Measurements from ENCODE around the gene ACOXL. TPM values are rescaled to one million over a fixed set of nuclear protein-coding genes. Genes with fewer than 3 reads are reported as not detected.

Gene ACOXL
- total RNA-seq, 1 donor from 2014 or later: not detected

DNA sequence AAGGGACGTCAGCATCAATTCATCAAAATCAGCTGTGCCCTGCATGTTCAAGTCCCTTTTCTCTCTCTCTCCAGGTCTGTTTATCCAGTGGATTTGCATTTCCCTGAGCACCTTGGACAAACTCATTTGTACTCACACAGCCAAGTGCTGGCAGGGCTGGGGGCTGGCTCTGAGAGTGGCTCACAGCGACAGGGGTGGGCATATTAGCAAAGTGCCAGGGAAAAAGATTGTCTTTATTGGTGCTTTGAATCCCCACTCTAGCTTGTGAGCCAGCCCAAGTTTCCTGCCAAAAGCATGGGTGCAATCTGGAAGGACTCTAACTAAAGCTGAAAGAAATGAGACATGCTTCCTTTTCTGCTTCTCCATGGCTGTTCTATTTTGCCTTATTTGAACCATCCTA is 56.6 kb downstream of the ACOXL start:
- no peaks in the 10 kb centered on the region for H3K4me1 ChIP-seq (ENCODE audit: control insufficient read depth in 3 of 3, insufficient read depth in 3 of 3, low read length in 3 of 3)
- H3K9ac ChIP-seq (ENCODE audit: low read depth in 1 of 3, low read length in 3 of 3): no peak overlapping the region
- H3K9me3 ChIP-seq (ENCODE audit: control insufficient read depth in 3 of 3, low read length in 3 of 3): no peaks in the 10 kb centered on the region
- no peak overlapping the region for H3K27ac ChIP-seq (ENCODE audit: low read depth, low read length)
- H3K36me3 ChIP-seq (ENCODE audit: control insufficient read depth in 3 of 3, insufficient read depth in 3 of 3, low read length in 3 of 3): no peaks in the 10 kb centered on the region
- peaks cover 0 to 8% (median 2%) of the 10 kb centered on the region in 3 donors for H3K27me3 ChIP-seq (ENCODE audit: control insufficient read depth in 3 of 3, insufficient read depth in 3 of 3, low read length in 3 of 3)
- no peak overlapping the region for H3K4me3 ChIP-seq (ENCODE audit: low read length in 3 of 3)

- H3K27me3 ChIP-seq (ENCODE audit: control insufficient read depth in 3 of 3, insufficient read depth in 3 of 3, low read length in 3 of 3): peaks cover 0 to 9% (median 2%) of the 10 kb centered on the region in 3 donors
- H3K4me3 ChIP-seq (ENCODE audit: low read length in 3 of 3): no peak overlapping the region
- H3K4me1 ChIP-seq (ENCODE audit: control insufficient read depth in 3 of 3, insufficient read depth in 3 of 3, low read length in 3 of 3): no peaks in the 10 kb centered on the region
- H3K36me3 ChIP-seq (ENCODE audit: control insufficient read depth in 3 of 3, insufficient read depth in 3 of 3, low read length in 3 of 3): no peaks in the 10 kb centered on the region
- no peak overlapping the region for H3K9ac ChIP-seq (ENCODE audit: low read depth in 1 of 3, low read length in 3 of 3)
- no peak overlapping the region for H3K27ac ChIP-seq (ENCODE audit: low read depth, low read length)
- H3K9me3 ChIP-seq (ENCODE audit: control insufficient read depth in 3 of 3, low read length in 3 of 3): no peaks in the 10 kb centered on the region
Observed at GRCh38 chr2:110789706-110790105, 57.3 kb downstream of the ACOXL start.

GRCh38 chr2:110790907-110791306 is 58.5 kb downstream of the ACOXL start:
- H3K9ac ChIP-seq (ENCODE audit: low read depth in 1 of 3, low read length in 3 of 3): no peak overlapping the region
- no peaks in the 10 kb centered on the region for H3K36me3 ChIP-seq (ENCODE audit: control insufficient read depth in 3 of 3, insufficient read depth in 3 of 3, low read length in 3 of 3)

DNA sequence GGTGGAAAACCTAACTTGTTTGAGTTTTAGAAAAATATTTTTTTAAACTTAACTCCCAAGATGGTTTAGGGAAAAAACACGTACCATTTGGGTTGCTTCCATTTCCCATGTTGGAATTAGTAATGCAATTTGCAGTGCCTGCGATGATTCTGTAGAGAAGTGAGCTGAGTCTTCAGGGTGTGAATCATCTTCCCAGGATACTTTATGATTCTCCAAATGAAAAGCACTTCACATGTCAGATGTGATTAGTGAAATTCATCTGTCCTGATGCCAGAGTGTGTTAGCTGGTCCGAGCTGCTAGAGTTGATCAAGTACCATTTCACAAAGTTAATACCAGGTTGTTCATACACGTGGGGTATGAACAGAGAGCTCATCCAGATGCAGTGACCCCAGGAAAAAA is 59.1 kb downstream of the ACOXL start:
- H3K4me3 ChIP-seq (ENCODE audit: low read length in 3 of 3): no peak overlapping the region
- H3K4me1 ChIP-seq (ENCODE audit: control insufficient read depth in 3 of 3, insufficient read depth in 3 of 3, low read length in 3 of 3): no peaks in the 10 kb centered on the region
- no peak overlapping the region for H3K9ac ChIP-seq (ENCODE audit: low read depth in 1 of 3, low read length in 3 of 3)
- no peaks in the 10 kb centered on the region for H3K36me3 ChIP-seq (ENCODE audit: control insufficient read depth in 3 of 3, insufficient read depth in 3 of 3, low read length in 3 of 3)
- no peak overlapping the region for H3K27ac ChIP-seq (ENCODE audit: low read depth, low read length)
- no peaks in the 10 kb centered on the region for H3K9me3 ChIP-seq (ENCODE audit: control insufficient read depth in 3 of 3, low read length in 3 of 3)
- peaks cover 0 to 13% (median 2%) of the 10 kb centered on the region in 3 donors for H3K27me3 ChIP-seq (ENCODE audit: control insufficient read depth in 3 of 3, insufficient read depth in 3 of 3, low read length in 3 of 3)

More at GRCh38 chr2:110790907-110791306, 58.5 kb downstream of the ACOXL start:
- Histone ChIP-seq H3K9me3 (ENCODE audit: control insufficient read depth in 3 of 3, low read length in 3 of 3) (no peaks in the 10 kb centered on the region), H3K4me1 (ENCODE audit: control insufficient read depth in 3 of 3, insufficient read depth in 3 of 3, low read length in 3 of 3) (no peaks in the 10 kb centered on the region), H3K4me3 (ENCODE audit: low read length in 3 of 3) (no peak overlapping the region), H3K27ac (ENCODE audit: low read depth, low read length) (no peak overlapping the region), H3K27me3 (ENCODE audit: control insufficient read depth in 3 of 3, insufficient read depth in 3 of 3, low read length in 3 of 3) (peaks cover 0 to 13% (median 2%) of the 10 kb centered on the region in 3 donors)

DNA sequence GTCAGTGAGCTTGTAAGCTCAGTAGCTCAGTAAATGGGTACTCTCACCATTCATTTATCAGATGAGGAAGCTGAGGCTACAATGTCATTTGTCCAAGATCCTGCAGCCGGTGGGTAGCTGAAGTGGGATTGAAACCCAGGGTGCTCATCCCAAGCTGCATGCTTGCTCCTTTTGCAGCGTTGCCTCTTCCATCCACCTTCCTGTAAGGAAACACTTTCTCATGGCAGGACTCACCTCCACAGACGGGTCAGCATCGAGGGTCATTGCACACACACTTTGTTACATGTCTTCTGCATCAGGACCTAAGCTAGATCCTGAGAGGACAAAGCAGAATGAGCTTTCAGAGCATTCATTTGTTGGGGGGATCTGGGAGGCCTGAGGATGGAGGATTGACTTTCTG is 60.7 kb downstream of the ACOXL start:
- peaks cover 0 to 13% (median 2%) of the 10 kb centered on the region in 3 donors for H3K27me3 ChIP-seq (ENCODE audit: control insufficient read depth in 3 of 3, insufficient read depth in 3 of 3, low read length in 3 of 3)
- no peaks in the 10 kb centered on the region for H3K36me3 ChIP-seq (ENCODE audit: control insufficient read depth in 3 of 3, insufficient read depth in 3 of 3, low read length in 3 of 3)
- H3K4me1 ChIP-seq (ENCODE audit: control insufficient read depth in 3 of 3, insufficient read depth in 3 of 3, low read length in 3 of 3): no peaks in the 10 kb centered on the region
- no peaks in the 10 kb centered on the region for H3K9me3 ChIP-seq (ENCODE audit: control insufficient read depth in 3 of 3, low read length in 3 of 3)
- no peak overlapping the region for H3K4me3 ChIP-seq (ENCODE audit: low read length in 3 of 3)
- no peak overlapping the region for H3K9ac ChIP-seq (ENCODE audit: low read depth in 1 of 3, low read length in 3 of 3)
- H3K27ac ChIP-seq (ENCODE audit: low read depth, low read length): no peak overlapping the region

DNA sequence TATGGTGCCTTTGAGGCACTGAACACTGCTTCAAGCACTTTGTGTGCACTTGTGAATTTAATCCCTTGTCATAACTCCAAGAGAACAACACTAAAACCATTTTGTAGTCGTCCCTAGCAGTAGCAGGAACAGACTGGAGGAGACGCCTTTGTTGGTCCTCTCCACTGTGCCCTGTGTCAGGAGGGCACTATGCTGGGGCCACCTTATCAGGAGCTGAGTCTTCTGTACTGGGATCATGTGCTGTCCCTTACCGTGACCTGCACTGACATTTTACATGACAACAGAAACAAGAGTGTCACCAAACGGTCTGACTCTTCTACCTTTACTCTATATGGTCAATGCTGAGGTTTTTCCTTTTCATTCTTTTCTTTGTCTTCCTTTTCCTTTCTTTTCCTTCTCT is 62.0 kb downstream of the ACOXL start:
- Histone ChIP-seq H3K27ac (ENCODE audit: low read depth, low read length) (no peak overlapping the region), H3K4me3 (ENCODE audit: low read length in 3 of 3) (no peak overlapping the region), H3K4me1 (ENCODE audit: control insufficient read depth in 3 of 3, insufficient read depth in 3 of 3, low read length in 3 of 3) (no peaks in the 10 kb centered on the region), H3K9me3 (ENCODE audit: control insufficient read depth in 3 of 3, low read length in 3 of 3) (no peaks in the 10 kb centered on the region), H3K27me3 (ENCODE audit: control insufficient read depth in 3 of 3, insufficient read depth in 3 of 3, low read length in 3 of 3) (peaks cover 0 to 13% (median 4%) of the 10 kb centered on the region in 3 donors), H3K9ac (ENCODE audit: low read depth in 1 of 3, low read length in 3 of 3) (no peak overlapping the region), H3K36me3 (ENCODE audit: control insufficient read depth in 3 of 3, insufficient read depth in 3 of 3, low read length in 3 of 3) (no peaks in the 10 kb centered on the region)

- no peaks in the 10 kb centered on the region for H3K36me3 ChIP-seq (ENCODE audit: control insufficient read depth in 3 of 3, insufficient read depth in 3 of 3, low read length in 3 of 3)
- no peaks in the 10 kb centered on the region for H3K4me1 ChIP-seq (ENCODE audit: control insufficient read depth in 3 of 3, insufficient read depth in 3 of 3, low read length in 3 of 3)
- H3K4me3 ChIP-seq (ENCODE audit: low read length in 3 of 3): no peak overlapping the region
- H3K27ac ChIP-seq (ENCODE audit: low read depth, low read length): no peak overlapping the region
- H3K9me3 ChIP-seq (ENCODE audit: control insufficient read depth in 3 of 3, low read length in 3 of 3): no peaks in the 10 kb centered on the region
- peaks cover 0 to 13% (median 5%) of the 10 kb centered on the region in 3 donors for H3K27me3 ChIP-seq (ENCODE audit: control insufficient read depth in 3 of 3, insufficient read depth in 3 of 3, low read length in 3 of 3)
- H3K9ac ChIP-seq (ENCODE audit: low read depth in 1 of 3, low read length in 3 of 3): no peak overlapping the region
Observed at GRCh38 chr2:110794951-110795350, 62.6 kb downstream of the ACOXL start.

DNA sequence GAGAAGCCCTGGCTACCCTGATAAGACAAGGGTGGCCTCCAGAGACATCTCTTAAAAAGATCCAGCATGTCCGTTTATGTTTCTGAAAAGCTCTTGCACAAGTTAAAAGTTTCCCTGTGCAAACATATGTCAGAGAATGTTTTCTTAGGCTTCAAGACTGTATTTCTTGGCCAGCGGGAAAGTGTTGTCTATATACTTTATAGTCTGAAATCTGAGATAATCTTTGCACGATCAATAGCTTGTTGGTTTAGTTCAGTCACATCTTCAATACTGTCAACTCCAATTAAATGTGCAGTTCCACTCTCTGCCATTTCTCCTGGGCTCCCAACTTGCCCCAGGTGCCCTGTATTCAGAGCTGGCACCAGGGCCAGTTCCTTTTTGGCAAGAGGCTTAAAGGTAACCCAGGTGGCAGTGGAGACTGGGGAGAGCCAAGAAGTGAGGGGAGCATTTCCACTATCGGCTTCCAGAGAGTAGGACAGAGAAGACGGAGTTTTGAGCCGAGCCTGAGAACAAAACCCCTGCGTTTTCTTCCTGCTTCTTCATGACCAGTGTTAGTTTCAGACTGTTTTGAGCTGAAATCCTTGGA is 64.4 kb downstream of the ACOXL start:
- H3K4me1 ChIP-seq (ENCODE audit: control insufficient read depth in 3 of 3, insufficient read depth in 3 of 3, low read length in 3 of 3): no peaks in the 10 kb centered on the region

GRCh38 chr2:110799376-110799775 is 67.0 kb downstream of the ACOXL start:
- Histone ChIP-seq H3K27ac (ENCODE audit: low read depth, low read length) (no peak overlapping the region), H3K9ac (ENCODE audit: low read depth in 1 of 3, low read length in 3 of 3) (no peak overlapping the region), H3K36me3 (ENCODE audit: control insufficient read depth in 3 of 3, insufficient read depth in 3 of 3, low read length in 3 of 3) (no peaks in the 10 kb centered on the region), H3K9me3 (ENCODE audit: control insufficient read depth in 3 of 3, low read length in 3 of 3) (no peaks in the 10 kb centered on the region), H3K4me3 (ENCODE audit: low read length in 3 of 3) (no peak overlapping the region), H3K27me3 (ENCODE audit: control insufficient read depth in 3 of 3, insufficient read depth in 3 of 3, low read length in 3 of 3) (peaks cover 0 to 4% (median 2%) of the 10 kb centered on the region in 3 donors), H3K4me1 (ENCODE audit: control insufficient read depth in 3 of 3, insufficient read depth in 3 of 3, low read length in 3 of 3) (no peaks in the 10 kb centered on the region)

More for the DNA sequence above, 64.4 kb downstream of the ACOXL start:
- Histone ChIP-seq H3K9ac (ENCODE audit: low read depth in 1 of 3, low read length in 3 of 3) (no peak overlapping the region), H3K4me3 (ENCODE audit: low read length in 3 of 3) (no peak overlapping the region), H3K27ac (ENCODE audit: low read depth, low read length) (no peak overlapping the region), H3K9me3 (ENCODE audit: control insufficient read depth in 3 of 3, low read length in 3 of 3) (no peaks in the 10 kb centered on the region), H3K36me3 (ENCODE audit: control insufficient read depth in 3 of 3, insufficient read depth in 3 of 3, low read length in 3 of 3) (no peaks in the 10 kb centered on the region), H3K27me3 (ENCODE audit: control insufficient read depth in 3 of 3, insufficient read depth in 3 of 3, low read length in 3 of 3) (peaks cover 0 to 7% (median 2%) of the 10 kb centered on the region in 3 donors)

- H3K36me3 ChIP-seq (ENCODE audit: control insufficient read depth in 3 of 3, insufficient read depth in 3 of 3, low read length in 3 of 3): no peaks in the 10 kb centered on the region
- H3K9me3 ChIP-seq (ENCODE audit: control insufficient read depth in 3 of 3, low read length in 3 of 3): no peaks in the 10 kb centered on the region
- H3K4me1 ChIP-seq (ENCODE audit: control insufficient read depth in 3 of 3, insufficient read depth in 3 of 3, low read length in 3 of 3): no peaks in the 10 kb centered on the region
- H3K9ac ChIP-seq (ENCODE audit: low read depth in 1 of 3, low read length in 3 of 3): no peak overlapping the region
- no peak overlapping the region for H3K27ac ChIP-seq (ENCODE audit: low read depth, low read length)
- peaks cover 0 to 2% (median 0%) of the 10 kb centered on the region in 3 donors for H3K27me3 ChIP-seq (ENCODE audit: control insufficient read depth in 3 of 3, insufficient read depth in 3 of 3, low read length in 3 of 3)
- no peak overlapping the region for H3K4me3 ChIP-seq (ENCODE audit: low read length in 3 of 3)
Observed at GRCh38 chr2:110800611-110801402, 68.4 kb downstream of the ACOXL start.
